ENCODE measurements around the gene MAST4.

DNA sequence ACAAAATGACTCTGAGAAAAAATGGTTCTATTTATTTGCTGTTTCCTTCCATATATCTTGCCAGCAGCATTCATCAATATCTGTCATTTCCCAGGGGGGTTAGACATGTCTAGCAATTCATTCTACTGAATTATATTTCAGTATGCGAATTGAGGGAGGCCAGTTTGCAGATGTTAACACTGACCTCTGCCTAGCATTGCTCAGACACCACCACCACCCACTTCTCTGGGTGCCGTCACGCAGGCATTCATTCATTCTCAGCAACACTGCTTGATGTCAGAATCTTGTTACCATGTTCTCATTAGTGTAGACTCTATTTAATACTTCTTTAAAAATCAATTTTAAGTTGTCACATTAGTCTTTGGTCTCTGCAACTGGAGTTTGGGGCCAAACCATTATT lies 181.7 kb downstream of the MAST4 start:
- TF ChIP-seq, protein P1, sequence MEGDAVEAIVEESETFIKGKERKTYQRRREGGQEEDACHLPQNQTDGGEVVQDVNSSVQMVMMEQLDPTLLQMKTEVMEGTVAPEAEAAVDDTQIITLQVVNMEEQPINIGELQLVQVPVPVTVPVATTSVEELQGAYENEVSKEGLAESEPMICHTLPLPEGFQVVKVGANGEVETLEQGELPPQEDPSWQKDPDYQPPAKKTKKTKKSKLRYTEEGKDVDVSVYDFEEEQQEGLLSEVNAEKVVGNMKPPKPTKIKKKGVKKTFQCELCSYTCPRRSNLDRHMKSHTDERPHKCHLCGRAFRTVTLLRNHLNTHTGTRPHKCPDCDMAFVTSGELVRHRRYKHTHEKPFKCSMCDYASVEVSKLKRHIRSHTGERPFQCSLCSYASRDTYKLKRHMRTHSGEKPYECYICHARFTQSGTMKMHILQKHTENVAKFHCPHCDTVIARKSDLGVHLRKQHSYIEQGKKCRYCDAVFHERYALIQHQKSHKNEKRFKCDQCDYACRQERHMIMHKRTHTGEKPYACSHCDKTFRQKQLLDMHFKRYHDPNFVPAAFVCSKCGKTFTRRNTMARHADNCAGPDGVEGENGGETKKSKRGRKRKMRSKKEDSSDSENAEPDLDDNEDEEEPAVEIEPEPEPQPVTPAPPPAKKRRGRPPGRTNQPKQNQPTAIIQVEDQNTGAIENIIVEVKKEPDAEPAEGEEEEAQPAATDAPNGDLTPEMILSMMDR (tag by site-specific recombination; IDR thresholded peaks at IDR 0.05), result no peak
- TF ChIP-seq, protein P2, sequence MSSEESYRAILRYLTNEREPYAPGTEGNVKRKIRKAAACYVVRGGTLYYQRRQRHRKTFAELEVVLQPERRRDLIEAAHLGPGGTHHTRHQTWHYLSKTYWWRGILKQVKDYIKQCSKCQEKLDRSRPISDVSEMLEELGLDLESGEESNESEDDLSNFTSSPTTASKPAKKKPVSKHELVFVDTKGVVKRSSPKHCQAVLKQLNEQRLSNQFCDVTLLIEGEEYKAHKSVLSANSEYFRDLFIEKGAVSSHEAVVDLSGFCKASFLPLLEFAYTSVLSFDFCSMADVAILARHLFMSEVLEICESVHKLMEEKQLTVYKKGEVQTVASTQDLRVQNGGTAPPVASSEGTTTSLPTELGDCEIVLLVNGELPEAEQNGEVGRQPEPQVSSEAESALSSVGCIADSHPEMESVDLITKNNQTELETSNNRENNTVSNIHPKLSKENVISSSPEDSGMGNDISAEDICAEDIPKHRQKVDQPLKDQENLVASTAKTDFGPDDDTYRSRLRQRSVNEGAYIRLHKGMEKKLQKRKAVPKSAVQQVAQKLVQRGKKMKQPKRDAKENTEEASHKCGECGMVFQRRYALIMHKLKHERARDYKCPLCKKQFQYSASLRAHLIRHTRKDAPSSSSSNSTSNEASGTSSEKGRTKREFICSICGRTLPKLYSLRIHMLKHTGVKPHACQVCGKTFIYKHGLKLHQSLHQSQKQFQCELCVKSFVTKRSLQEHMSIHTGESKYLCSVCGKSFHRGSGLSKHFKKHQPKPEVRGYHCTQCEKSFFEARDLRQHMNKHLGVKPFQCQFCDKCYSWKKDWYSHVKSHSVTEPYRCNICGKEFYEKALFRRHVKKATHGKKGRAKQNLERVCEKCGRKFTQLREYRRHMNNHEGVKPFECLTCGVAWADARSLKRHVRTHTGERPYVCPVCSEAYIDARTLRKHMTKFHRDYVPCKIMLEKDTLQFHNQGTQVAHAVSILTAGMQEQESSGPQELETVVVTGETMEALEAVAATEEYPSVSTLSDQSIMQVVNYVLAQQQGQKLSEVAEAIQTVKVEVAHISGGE (tag by site-specific recombination; conservative IDR thresholded peaks at IDR 0.05; ENCODE audit: low read depth), result no peak
- no peak for TF ChIP-seq HOXA7 (CRISPR knock-in tag; IDR thresholded peaks at IDR 0.05; ENCODE audit: borderline replicate concordance)
- TF ChIP-seq ZNF140 (tag by site-specific recombination; IDR thresholded peaks at IDR 0.05), result no peak
- no peak for TF ChIP-seq ZFP41 (tag by site-specific recombination; IDR thresholded peaks at IDR 0.05; ENCODE audit: borderline replicate concordance)
